H1 (cell line): Measurements from ENCODE around the gene LY6G6C. TPM values are rescaled to one million over a fixed set of nuclear protein-coding genes. Genes with fewer than 3 reads are reported as not detected.

ENCODE experiments used
- CTCF ChIA-PET: fragments of 300-600 bp; sonication (Branson Sonifier 250); formaldehyde crosslinking; loops from one replicate; lab custom pipeline; 2021; ENCODE audit not compliant: partially characterized antibody; lab: Charles Lee
- POLR2A ChIA-PET: fragments of 300-600 bp; sonication (Branson Sonifier 250); formaldehyde crosslinking; loops from one replicate; lab custom pipeline; 2021; ENCODE audit warnings: inconsistent platforms; ENCODE audit not compliant: partially characterized antibody; lab: Charles Lee
- DNase-seq, 2 experiments: peaks; one replicate each; pipeline versions ENCODE4 v3.0.0 to v3.0.0-alpha.2; 2010 to 2022; ENCODE audit warnings: low spot score in 2 of 2, low read depth in 1 of 2, mixed read lengths in 1 of 2
- FAIRE-seq: peaks from 2 replicates; lab custom pipeline; 2011; peaks lifted over from hg19 to GRCh38; lab: Jason Lieb, UNC
- H2AFZ ChIP-seq: 2 replicates; pipeline ENCODE4 v1.8.1; 2012; ENCODE audit warnings: low read length, inconsistent platforms
- H2AK5ac ChIP-seq: 2 replicates; pipeline ENCODE4 v1.6.1; 2013; ENCODE audit warnings: low read depth, low read length
- H2BK120ac ChIP-seq: replicated peaks from 2 replicates; pipeline ENCODE3; 2013; ENCODE audit warnings: low read depth, low read length, inconsistent platforms
- H2BK12ac ChIP-seq: 2 replicates; pipeline ENCODE4 v1.6.1; 2013; ENCODE audit warnings: low read depth, low read length
- H2BK15ac ChIP-seq: 2 replicates; pipeline ENCODE4 v1.6.1; 2013; ENCODE audit warnings: low read length
- H2BK20ac ChIP-seq: 2 replicates; pipeline ENCODE4 v1.6.1; 2013; ENCODE audit warnings: low read length
- H2BK5ac ChIP-seq: 2 replicates; pipeline ENCODE4 v1.6.1; 2013; ENCODE audit warnings: low read depth, low read length
- H3K14ac ChIP-seq: 2 replicates; pipeline ENCODE4 v1.6.1; 2013; ENCODE audit warnings: inconsistent platforms; ENCODE audit not compliant: insufficient read length
- H3K18ac ChIP-seq: 2 replicates; pipeline ENCODE4 v1.6.1; 2013; ENCODE audit warnings: low read length; ENCODE audit errors: extremely low read depth
- H3K23ac ChIP-seq: 2 replicates; pipeline ENCODE4 v1.6.1; 2013; ENCODE audit warnings: inconsistent platforms; ENCODE audit not compliant: insufficient read length
- H3K23me2 ChIP-seq: 2 replicates; pipeline ENCODE4 v1.6.1; 2013; ENCODE audit warnings: low read depth, low read length
- H3K27ac ChIP-seq: 2 replicates; pipeline ENCODE4 v1.6.1; 2011; ENCODE audit warnings: low read depth, low read length, inconsistent platforms
- H3K27me3 ChIP-seq, 4 experiments: replicated peaks in 1 of 4; 1 replicate in 1 of 4; 2 replicates in 3 of 4; pipeline versions ENCODE4 v1.6.1 to v1.8.1; 2011 to 2013; ENCODE audit warnings: low read length in 3 of 4, mild to moderate bottlenecking in 3 of 4, inconsistent platforms in 2 of 4, mixed read lengths in 2 of 4, moderate library complexity in 1 of 4; ENCODE audit not compliant: control insufficient read depth in 3 of 4, insufficient read depth in 3 of 4; ENCODE audit errors: extremely low read depth in 1 of 4
- H3K36me3 ChIP-seq, 4 experiments: 2 replicates each; pipeline versions ENCODE4 v1.6.1 to v1.8.1; 2011 to 2013; ENCODE audit warnings: mild to moderate bottlenecking in 4 of 4, low read length in 3 of 4, moderate library complexity in 2 of 4, control low read depth in 1 of 4, inconsistent platforms in 1 of 4; ENCODE audit not compliant: insufficient read depth in 4 of 4, control insufficient read depth in 2 of 4
- H3K4ac ChIP-seq: replicated peaks from 2 replicates; pipeline ENCODE3; 2013; ENCODE audit warnings: low read length, low read depth, mixed read lengths, inconsistent platforms; ENCODE audit not compliant: insufficient read length
- H3K4me1 ChIP-seq, 4 experiments: replicated peaks in 1 of 4; 1 replicate in 1 of 4; 2 replicates in 3 of 4; pipeline versions ENCODE4 v1.6.1 to v1.8.1; 2011 to 2013; ENCODE audit warnings: low read length in 3 of 4, inconsistent platforms in 2 of 4, mixed read lengths in 1 of 4; ENCODE audit not compliant: insufficient read depth in 4 of 4, control insufficient read depth in 3 of 4
- H3K4me2 ChIP-seq, 2 experiments: 2 replicates each; pipeline versions ENCODE4 v1.6.1 to v1.8.1; 2011 to 2013; ENCODE audit warnings: low read depth in 2 of 2, low read length in 2 of 2, control low read depth in 1 of 2, inconsistent platforms in 1 of 2, mild to moderate bottlenecking in 1 of 2; ENCODE audit not compliant: insufficient read depth in 1 of 2
- H3K4me3 ChIP-seq, 4 experiments: fragments of 200-600, 300-600 bp in 1 of 4; sonication (generic), shearing (Covaris generic), sonication (Bioruptor Twin) in 1 of 4; 2 replicates each; pipeline versions ENCODE4 v1.5.1 to v1.8.1; 2011 to 2016; ENCODE audit warnings: low read length in 4 of 4, low read depth in 3 of 4, control low read depth in 2 of 4, inconsistent platforms in 2 of 4, mild to moderate bottlenecking in 2 of 4, mixed read lengths in 1 of 4, moderate library complexity in 1 of 4; ENCODE audit not compliant: insufficient read depth in 2 of 4; ENCODE audit errors: extremely low read depth in 1 of 4
- H3K56ac ChIP-seq: replicated peaks from 2 replicates; pipeline ENCODE3; 2013; ENCODE audit warnings: low read depth, mild to moderate bottlenecking, mixed read lengths, low read length, inconsistent platforms; ENCODE audit not compliant: insufficient read length
- H3K79me1 ChIP-seq: 2 replicates; pipeline ENCODE4 v1.6.1; 2013; ENCODE audit warnings: low read depth, low read length, control low read depth
- H3K79me2 ChIP-seq, 2 experiments: 2 replicates each; pipeline versions ENCODE4 v1.6.1 to v1.8.1; 2012 to 2013; ENCODE audit warnings: low read length in 2 of 2, mild to moderate bottlenecking in 2 of 2, inconsistent platforms in 1 of 2; ENCODE audit not compliant: insufficient read depth in 2 of 2, control insufficient read depth in 1 of 2
- H3K9ac ChIP-seq, 4 experiments: replicated peaks in 1 of 4; 1 replicate in 1 of 4; 2 replicates in 3 of 4; pipeline versions ENCODE4 v1.6.1 to v1.8.1; 2011 to 2013; ENCODE audit warnings: low read depth in 3 of 4, low read length in 3 of 4, control low read depth in 2 of 4, mild to moderate bottlenecking in 2 of 4, moderate library complexity in 2 of 4, inconsistent platforms in 1 of 4; ENCODE audit errors: extremely low read depth in 1 of 4
- H3K9me3 ChIP-seq, 2 experiments: 2 replicates each; pipeline versions ENCODE4 v1.6.1 to v1.8.1; 2012 to 2013; ENCODE audit warnings: mild to moderate bottlenecking in 2 of 2, moderate library complexity in 2 of 2, control low read depth in 1 of 2, inconsistent platforms in 1 of 2, low read depth in 1 of 2, low read length in 1 of 2, mixed read lengths in 1 of 2; ENCODE audit not compliant: insufficient read depth in 2 of 2
- H4K20me1 ChIP-seq, 2 experiments: replicated peaks in 1 of 2; 2 replicates each; pipeline versions ENCODE3 to v1.8.1; 2011 to 2013; ENCODE audit warnings: inconsistent platforms in 2 of 2, low read length in 2 of 2, mild to moderate bottlenecking in 1 of 2; ENCODE audit not compliant: insufficient read depth in 2 of 2, control insufficient read depth in 1 of 2
- H4K5ac ChIP-seq: 2 replicates; pipeline ENCODE4 v1.6.1; 2013; ENCODE audit warnings: low read length, low read depth, mixed read lengths, inconsistent platforms; ENCODE audit not compliant: insufficient read length
- H4K8ac ChIP-seq: 2 replicates; pipeline ENCODE4 v1.8.0; 2013; ENCODE audit warnings: mild to moderate bottlenecking, moderate library complexity, low read length, inconsistent platforms; ENCODE audit not compliant: insufficient read depth; ENCODE audit errors: extremely low read depth
- H4K91ac ChIP-seq: replicated peaks from 2 replicates; pipeline ENCODE3; 2013; ENCODE audit warnings: low read length, mixed read lengths, inconsistent platforms; ENCODE audit not compliant: insufficient read length
- CBX8 ChIP-seq: fragments of 300-800, 300-1000 bp; sonication (generic); IDR thresholded peaks from 2 replicates; pipeline ENCODE4 v1.7.1; 2016; ENCODE audit warnings: low read depth, low read length, borderline replicate concordance
- KDM5A ChIP-seq: fragments of 200-600 bp; IDR thresholded peaks from 2 replicates; pipeline ENCODE4 v1.7.1; 2012; ENCODE audit warnings: mild to moderate bottlenecking, low read length, inconsistent platforms, mixed read lengths
- RAD21 ChIP-seq, 2 experiments: IDR thresholded peaks in 1 of 2; conservative IDR thresholded peaks in 1 of 2; 2 replicates each; pipeline ENCODE4 v1.6.1; 2011; ENCODE audit warnings: low read depth in 2 of 2, low read length in 2 of 2, improper control_type of control experiment in 1 of 2, inconsistent platforms in 1 of 2, mild to moderate bottlenecking in 1 of 2, moderate library complexity in 1 of 2
- RFX5 ChIP-seq: IDR thresholded peaks from 2 replicates; pipeline ENCODE4 v1.6.1; 2011; ENCODE audit warnings: low read depth, low read length, improper control_type of control experiment, borderline replicate concordance
- SUZ12 ChIP-seq: fragments of 200-600 bp; sonication (generic); IDR thresholded peaks from 2 replicates; pipeline ENCODE4 v1.6.1; 2012; ENCODE audit warnings: mild to moderate bottlenecking, inconsistent platforms, low read length, moderate library complexity, mixed read lengths
- WGBS, 2 experiments: shearing (Covaris generic) in 1 of 2; methylation state at CpG; one replicate each; pipeline versions ENCODE4 v1.1.6 to v1.1.7; 2013 to 2015; ENCODE audit warnings: low lambda C conversion rate in 2 of 2, mixed read lengths in 2 of 2, inconsistent platforms in 1 of 2, low coverage in 1 of 2, missing lambda C conversion rate in 1 of 2; ENCODE audit not compliant: insufficient replicate concordance in 2 of 2, insufficient coverage in 1 of 2, insufficient read length in 1 of 2; ENCODE audit errors: extremely low coverage in 1 of 2, missing lambda C conversion rate in 1 of 2; 5-methylcytosine and 5-hydroxymethylcytosine counted together
- polyA plus RNA-seq, 7 experiments: library from polyadenylated mRNA; depleted of rRNA in 3 of 7; stranded (reverse) in 5 of 7; unstranded in 2 of 7; fragments of >200 nt in 5 of 7; fragments of 200-250 nt in 2 of 7; gene quantifications; 1 replicate in 5 of 7; 2 replicates in 1 of 7; 4 replicates in 1 of 7; pipeline versions ENCODE4 v1.2.1 to v1.2.3, GENCODE V29; 2011 to 2013; ENCODE audit warnings: missing spikeins in 2 of 7, mixed read lengths in 2 of 7
- total RNA-seq: library from RNA; stranded (reverse); fragmentation: NEBNext Ultra II Directional; extraction: Animal tissue kit (Norgen Biotek cat#: 25700); gene quantifications from 2 replicates; pipeline ENCODE4 v1.2.1, GENCODE V29; 2021

Gene LY6G6C
- total and polyA plus RNA-seq, 2 of the 8 experiments (the other 6 are each of a cell fraction or from before 2014, with no cell fraction given), result 0.23 TPM; not detected in 1

- no peak overlapping the region for H3K23ac ChIP-seq
- no peak overlapping the region for H3K4ac ChIP-seq
- no peak overlapping the region for H4K91ac ChIP-seq
- no peak overlapping the region for H3K14ac ChIP-seq
- H3K4me3 ChIP-seq, result no peak overlapping the region
- DNase-seq (no peak), FAIRE-seq (no peak)
- no peak overlapping the region for H4K8ac ChIP-seq
- no peaks in the 10 kb centered on the region for H4K20me1 ChIP-seq
- ChIA-PET POLR2A (interaction anchor here (1.0 to 2.1 kb wide), 7 partner anchors 11 to 150 kb away, joined by 3 to 14 read pairs (median 4); partner anchors contain the start of genes BAG6, GPANK1 and HSPA1B), CTCF (interaction anchor here (0.6 to 2.6 kb wide), 11 partner anchors 12 to 245 kb away, joined by 3 to 12 read pairs (median 4); partner anchors contain the start of genes DDAH2 and GPANK1)
- H3K9ac ChIP-seq, result no peak overlapping the region
- H3K79me2 ChIP-seq, result no peaks in the 10 kb centered on the region
- WGBS, 2 experiments, result 90% methylated on average over 8 of the region's 8 CpGs; no CpG with 5 or more reads in 1 of the 2 experiments
- no peak overlapping the region for H4K5ac ChIP-seq
- no peaks in the 10 kb centered on the region for H3K9me3 ChIP-seq
- H3K4me1 ChIP-seq, result peaks cover 0 to 7% (median 2%) of the 10 kb centered on the region in 4 experiments; a peak in 4 of 7 replicates
- no peak overlapping the region for H2BK5ac ChIP-seq
- H3K27ac ChIP-seq, result no peak overlapping the region
- no peak overlapping the region for H2AFZ ChIP-seq
- H2BK120ac ChIP-seq, result no peak overlapping the region
- H3K27me3 ChIP-seq, result peaks cover 3 to 13% (median 12%) of the 10 kb centered on the region in 4 experiments; a peak in 6 of 7 replicates
- H3K79me1 ChIP-seq, result no peaks in the 10 kb centered on the region
- H2AK5ac ChIP-seq, result no peak overlapping the region
- H2BK20ac ChIP-seq, result no peak overlapping the region
- H3K56ac ChIP-seq, result no peak overlapping the region
- no peak overlapping the region for H3K18ac ChIP-seq
- H3K36me3 ChIP-seq, result no peaks in the 10 kb centered on the region
- H3K4me2 ChIP-seq, result no peak overlapping the region
- H3K23me2 ChIP-seq, result peaks cover 9% of the 10 kb centered on the region; the same call in 1 of the 2 replicates
- no peak overlapping the region for H2BK12ac ChIP-seq
- H2BK15ac ChIP-seq, result no peak overlapping the region
- no peak for TF ChIP-seq CBX8
- TF ChIP-seq RFX5, result no peak
- no peak for TF ChIP-seq SUZ12
- TF ChIP-seq KDM5A, result no peak
- no peak for TF ChIP-seq RAD21 (IDR thresholded peaks at IDR 0.05 in 1 of 2, conservative IDR thresholded peaks at IDR 0.05 in 1 of 2; ENCODE audit: low read depth in 2 of 2, low read length in 2 of 2)
These were observed 43.6 kb downstream of the LY6G6C start for GRCh38 chr6:31677955-31678354.
